ENCODE measurements around the gene SLC16A11.
"Not testable (repeated sequence)": the region's sequence is repeated elsewhere in the genome, so short reads cannot be mapped to it uniquely, and the experiment has no call there.

SLC16A11 gene

DNA sequence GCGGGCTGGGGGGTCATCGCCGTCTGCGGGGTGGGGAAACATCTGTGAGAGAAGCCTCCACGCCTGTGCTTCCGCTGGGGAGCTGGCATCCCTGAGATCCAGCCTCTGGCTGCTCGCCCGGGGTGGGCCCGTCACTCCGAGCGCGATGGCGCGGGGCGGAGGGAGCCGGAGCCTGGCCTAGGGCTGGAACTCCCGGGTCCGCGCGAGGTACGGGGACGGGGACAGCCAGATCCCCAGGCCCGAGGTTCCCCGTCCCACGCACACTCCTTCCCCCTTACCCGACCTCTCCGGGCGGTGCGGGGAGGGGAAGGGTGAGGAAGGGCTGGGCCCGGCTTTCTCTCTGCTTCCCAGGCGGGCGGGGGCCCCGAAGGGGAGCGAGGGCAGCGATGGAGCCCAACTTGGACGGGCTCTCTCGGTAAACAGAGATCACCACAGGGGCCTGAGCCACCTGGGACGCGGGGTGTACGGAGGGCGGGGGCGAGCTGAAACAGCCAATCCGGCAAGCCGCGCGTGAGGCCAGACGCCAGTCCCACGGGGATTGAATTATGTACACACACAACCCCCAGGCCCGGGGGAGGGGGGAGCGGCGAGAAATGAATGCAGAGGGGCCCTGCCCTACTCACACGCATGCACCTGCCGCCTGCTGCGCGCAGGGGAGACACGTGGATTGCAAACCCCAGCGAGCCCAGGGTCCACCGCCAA is at the start of gene SLC16A11:
Gene SLC16A11, minus strand, starts transcription at position 596 of the 702 bp plus-strand sequence. Its CDS starts 579 bp downstream, at position 17.
- H3F3A ChIP-seq (ENCODE audit: control insufficient read depth, insufficient read depth) = peaks cover 7% of the 10 kb centered on the region; the same call in 1 of the 2 replicates
- no peaks in the 10 kb centered on the region for H3K9me2 ChIP-seq (replicated peaks; ENCODE audit: control insufficient read depth, low read length)
- no peaks in the 10 kb centered on the region for H3K9me3 ChIP-seq (ENCODE audit: control insufficient read depth, insufficient read depth, low read length)
- peaks cover 4% of the 10 kb centered on the region for H3K36me3 ChIP-seq (ENCODE audit: control insufficient read depth, low read length)
- no peak within 1 kb of the TSS for H3K27ac ChIP-seq (ENCODE audit: low read depth, low read length)
- H3K4me3 ChIP-seq (ENCODE audit: low read length) = peak within 1 kb of the TSS; percentile 57
- H3K4me1 ChIP-seq (ENCODE audit: control insufficient read depth, low read length) = peaks cover 47% of the 10 kb centered on the region
- no peaks in the 10 kb centered on the region for H4K20me1 ChIP-seq (ENCODE audit: control insufficient read depth, insufficient read depth, low read depth, low read length)
- no peaks in the 10 kb centered on the region; the same call in none of the 2 replicates for H3K79me2 ChIP-seq (ENCODE audit: control insufficient read depth, low read length)
- peak within 1 kb of the TSS; percentile 65 for H3K4me2 ChIP-seq (ENCODE audit: low read length)
- no peak for TF ChIP-seq CTCF (IDR thresholded peaks at IDR 0.05; ENCODE audit: low read depth, low read length, poor library complexity, severe bottlenecking)
- TF ChIP-seq EZH2phosphoT487 (IDR thresholded peaks at IDR 0.05; ENCODE audit: borderline replicate concordance, low read length) = no peak
- H3K27me3 ChIP-seq (ENCODE audit: control insufficient read depth, low read length) = peaks cover 25% of the 10 kb centered on the region

DNA sequence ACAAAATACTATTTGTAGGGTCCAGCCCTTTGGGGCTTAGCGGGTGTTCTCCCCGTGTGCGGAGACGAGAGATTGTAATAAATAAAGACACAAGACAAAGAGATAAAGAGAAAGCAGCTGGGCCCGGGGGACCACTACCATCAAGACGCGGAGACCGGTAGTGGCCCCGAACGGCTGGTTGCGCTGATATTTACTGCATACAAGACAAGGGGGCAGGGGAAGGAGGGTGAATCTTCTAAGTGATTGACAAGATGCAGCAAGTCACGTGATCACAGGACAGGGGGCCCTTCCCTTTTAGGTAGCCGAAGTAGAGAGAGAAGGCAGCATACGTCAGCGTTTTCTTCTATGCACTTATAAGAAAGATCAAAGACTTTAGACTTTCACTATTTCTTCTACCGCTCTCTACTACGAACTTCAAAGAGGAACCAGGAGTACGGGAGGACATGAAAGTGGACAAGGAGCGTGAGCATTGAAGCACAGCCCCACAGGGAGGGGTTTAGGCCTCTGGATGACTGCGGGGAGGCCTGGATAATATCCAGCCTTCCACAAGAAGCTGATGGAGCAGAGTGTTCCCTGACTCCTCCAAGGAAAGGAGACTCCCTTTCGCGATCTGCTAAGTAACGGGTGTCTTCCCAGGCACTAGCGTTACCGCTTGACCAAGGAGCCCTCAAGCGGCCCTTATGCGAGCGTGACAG is 47.6 kb upstream of the SLC16A11 start:
- not testable (repeated sequence) for H3K27ac ChIP-seq (ENCODE audit: low read depth, low read length); H3K36me3 ChIP-seq (ENCODE audit: control insufficient read depth, low read length); H3K4me3 ChIP-seq (ENCODE audit: low read length); H3K27me3 ChIP-seq (ENCODE audit: control insufficient read depth, low read length); H3F3A ChIP-seq (ENCODE audit: control insufficient read depth, insufficient read depth); H3K9me3 ChIP-seq (ENCODE audit: control insufficient read depth, insufficient read depth, low read length); H3K4me1 ChIP-seq (ENCODE audit: control insufficient read depth, low read length); H3K4me2 ChIP-seq (ENCODE audit: low read length); H4K20me1 ChIP-seq (ENCODE audit: control insufficient read depth, insufficient read depth, low read depth, low read length); H3K9me2 ChIP-seq (replicated peaks; ENCODE audit: control insufficient read depth, low read length); H3K79me2 ChIP-seq (ENCODE audit: control insufficient read depth, low read length)

DNA sequence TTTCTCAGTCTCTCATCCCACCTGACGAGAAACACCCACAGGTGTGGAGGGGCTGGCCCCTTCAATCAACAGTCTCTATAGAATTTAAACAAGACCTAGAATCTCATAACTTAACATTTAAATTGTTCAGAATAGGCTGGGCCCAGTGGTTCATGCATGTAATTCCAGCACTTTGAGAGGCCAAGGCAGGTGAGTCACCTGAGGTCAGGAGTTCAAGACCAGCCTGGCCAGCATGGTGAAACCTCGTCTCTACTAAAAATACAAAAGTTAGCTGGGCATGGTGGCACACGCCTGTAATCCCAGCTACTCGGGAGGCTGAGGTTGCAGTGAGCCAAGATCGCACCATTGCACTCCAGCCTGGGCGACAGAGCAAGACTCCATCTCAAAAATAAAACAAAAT is 45.7 kb upstream of the SLC16A11 start:
- not testable (repeated sequence) for H3K9me3 ChIP-seq (ENCODE audit: control insufficient read depth, insufficient read depth, low read length)

GRCh38 chr17:7088442-7088841 is 44.5 kb upstream of the SLC16A11 start:
- not testable (repeated sequence) for H3K4me3 ChIP-seq (ENCODE audit: low read length); H3K9me2 ChIP-seq (replicated peaks; ENCODE audit: control insufficient read depth, low read length); H3K4me1 ChIP-seq (ENCODE audit: control insufficient read depth, low read length); H4K20me1 ChIP-seq (ENCODE audit: control insufficient read depth, insufficient read depth, low read depth, low read length); H3K27ac ChIP-seq (ENCODE audit: low read depth, low read length); H3K79me2 ChIP-seq (ENCODE audit: control insufficient read depth, low read length); H3K9me3 ChIP-seq (ENCODE audit: control insufficient read depth, insufficient read depth, low read length); H3K27me3 ChIP-seq (ENCODE audit: control insufficient read depth, low read length); H3K4me2 ChIP-seq (ENCODE audit: low read length); H3F3A ChIP-seq (ENCODE audit: control insufficient read depth, insufficient read depth); H3K36me3 ChIP-seq (ENCODE audit: control insufficient read depth, low read length)

More for the DNA sequence above, 45.7 kb upstream of the SLC16A11 start:
- H3K4me2 ChIP-seq (ENCODE audit: low read length); H3K79me2 ChIP-seq (ENCODE audit: control insufficient read depth, low read length); H3K4me3 ChIP-seq (ENCODE audit: low read length); H3K9me2 ChIP-seq (replicated peaks; ENCODE audit: control insufficient read depth, low read length); H3K36me3 ChIP-seq (ENCODE audit: control insufficient read depth, low read length); H4K20me1 ChIP-seq (ENCODE audit: control insufficient read depth, insufficient read depth, low read depth, low read length); H3F3A ChIP-seq (ENCODE audit: control insufficient read depth, insufficient read depth); H3K27ac ChIP-seq (ENCODE audit: low read depth, low read length); H3K4me1 ChIP-seq (ENCODE audit: control insufficient read depth, low read length); H3K27me3 ChIP-seq (ENCODE audit: control insufficient read depth, low read length): not testable (repeated sequence)

GRCh38 chr17:7084088-7084487 is 40.2 kb upstream of the SLC16A11 start:
- no peak overlapping the region for H3K4me3 ChIP-seq (ENCODE audit: low read length)
- no peaks in the 10 kb centered on the region for H3K79me2 ChIP-seq (ENCODE audit: control insufficient read depth, low read length)
- no peaks in the 10 kb centered on the region for H3F3A ChIP-seq (ENCODE audit: control insufficient read depth, insufficient read depth)
- no peak overlapping the region for H3K4me2 ChIP-seq (ENCODE audit: low read length)
- H3K36me3 ChIP-seq (ENCODE audit: control insufficient read depth, low read length) = no peaks in the 10 kb centered on the region
- H3K4me1 ChIP-seq (ENCODE audit: control insufficient read depth, low read length) = no peaks in the 10 kb centered on the region
- H3K27me3 ChIP-seq (ENCODE audit: control insufficient read depth, low read length) = peaks cover 8% of the 10 kb centered on the region; the same call in 1 of the 2 replicates
- no peaks in the 10 kb centered on the region for H3K9me2 ChIP-seq (replicated peaks; ENCODE audit: control insufficient read depth, low read length)
- H3K9me3 ChIP-seq (ENCODE audit: control insufficient read depth, insufficient read depth, low read length) = no peaks in the 10 kb centered on the region
- H3K27ac ChIP-seq (ENCODE audit: low read depth, low read length) = no peak overlapping the region
- H4K20me1 ChIP-seq (ENCODE audit: control insufficient read depth, insufficient read depth, low read depth, low read length) = no peaks in the 10 kb centered on the region
- TF ChIP-seq CTCF (IDR thresholded peaks at IDR 0.05; ENCODE audit: low read depth, low read length, poor library complexity, severe bottlenecking) (no peak), EZH2phosphoT487 (IDR thresholded peaks at IDR 0.05; ENCODE audit: borderline replicate concordance, low read length) (no peak)
